Neutrophil (primary cell): ENCODE measurements around the gene MS4A7.

ENCODE experiments used
- H3K27ac ChIP-seq: fragments of 200-600 bp; sonication (generic); 2 replicates; pipeline ENCODE4 v1.5.1; 2016; ENCODE audit warnings: mild to moderate bottlenecking, moderate library complexity
- H3K27me3 ChIP-seq: fragments of 200-600 bp; sonication (generic); 2 replicates; pipeline ENCODE4 v1.6.0; 2016; ENCODE audit warnings: mild to moderate bottlenecking
- H3K36me3 ChIP-seq: fragments of 200-600 bp; sonication (generic); 2 replicates; pipeline ENCODE4 v1.5.1; 2017
- H3K4me1 ChIP-seq, 2 experiments: fragments of 200-600 bp in 1 of 2; sonication (generic) in 1 of 2; 1 replicate in 1 of 2; 2 replicates in 1 of 2; pipeline versions ENCODE4 v1.5.1 to v1.6.1; 2013 to 2016; ENCODE audit warnings: low read depth in 1 of 2, low read length in 1 of 2, mild to moderate bottlenecking in 1 of 2, moderate library complexity in 1 of 2; ENCODE audit not compliant: control insufficient read depth in 1 of 2, insufficient read depth in 1 of 2
- H3K4me3 ChIP-seq, 2 experiments: fragments of 200-600 bp in 1 of 2; sonication (generic) in 1 of 2; 1 replicate in 1 of 2; 2 replicates in 1 of 2; pipeline ENCODE4 v1.5.1; 2013 to 2016; ENCODE audit warnings: low read depth in 1 of 2, low read length in 1 of 2, mild to moderate bottlenecking in 1 of 2, moderate library complexity in 1 of 2
- H3K9me3 ChIP-seq: fragments of 200-600 bp; sonication (generic); 2 replicates; pipeline ENCODE4 v1.5.1; 2016
- CTCF ChIP-seq: fragments of 200-600 bp; sonication (generic); IDR thresholded peaks from 2 replicates; pipeline ENCODE4 v1.5.1; 2016; ENCODE audit warnings: antibody characterized with exemption

MS4A7 gene

DNA sequence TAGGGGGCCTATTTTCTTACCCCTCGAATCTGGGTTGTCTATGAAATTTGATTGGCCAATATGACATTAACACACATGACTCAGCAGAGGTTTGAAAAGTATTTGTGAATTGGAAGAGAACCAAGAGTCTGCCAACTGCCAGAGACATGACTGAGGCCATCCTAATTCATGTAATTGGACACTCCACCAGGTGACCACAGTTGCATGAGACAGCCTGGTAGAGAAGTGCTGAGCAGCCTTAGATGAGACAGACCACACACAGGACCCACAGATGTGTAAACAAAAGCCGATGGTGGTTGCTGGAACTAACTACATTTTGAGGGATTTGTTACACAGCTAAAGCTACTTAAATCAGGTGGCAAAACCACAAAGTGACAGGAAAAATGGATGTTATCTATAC is 50.2 kb downstream of the MS4A7 start:
- no peak for TF ChIP-seq CTCF
- Histone ChIP-seq H3K4me1 (no peaks in the 10 kb centered on the region), H3K27me3 (no peaks in the 10 kb centered on the region), H3K36me3 (no peaks in the 10 kb centered on the region), H3K27ac (no peak overlapping the region), H3K4me3 (no peak overlapping the region), H3K9me3 (no peaks in the 10 kb centered on the region)

GRCh38 chr11:60429272-60429671 is 50.9 kb downstream of the MS4A7 start, which contains the start of gene MS4A5:
Gene MS4A5 (plus strand): TSS chr11:60429572. CDS start chr11:60429675, 103 bp downstream.
- Histone ChIP-seq H3K27me3 (no peaks in the 10 kb centered on the region), H3K9me3 (no peaks in the 10 kb centered on the region), H3K4me3 (no peak within 1 kb of the TSS), H3K27ac (no peak within 1 kb of the TSS), H3K36me3 (no peaks in the 10 kb centered on the region), H3K4me1 (no peaks in the 10 kb centered on the region)
- TF ChIP-seq CTCF, result no peak

GRCh38 chr11:60431251-60431650 is 52.9 kb downstream of the MS4A7 start:
- H3K9me3 ChIP-seq, result no peaks in the 10 kb centered on the region
- no peak for TF ChIP-seq CTCF
- no peak overlapping the region for H3K4me3 ChIP-seq
- no peaks in the 10 kb centered on the region for H3K36me3 ChIP-seq
- no peaks in the 10 kb centered on the region for H3K4me1 ChIP-seq
- H3K27ac ChIP-seq, result no peak overlapping the region
- no peaks in the 10 kb centered on the region for H3K27me3 ChIP-seq

DNA sequence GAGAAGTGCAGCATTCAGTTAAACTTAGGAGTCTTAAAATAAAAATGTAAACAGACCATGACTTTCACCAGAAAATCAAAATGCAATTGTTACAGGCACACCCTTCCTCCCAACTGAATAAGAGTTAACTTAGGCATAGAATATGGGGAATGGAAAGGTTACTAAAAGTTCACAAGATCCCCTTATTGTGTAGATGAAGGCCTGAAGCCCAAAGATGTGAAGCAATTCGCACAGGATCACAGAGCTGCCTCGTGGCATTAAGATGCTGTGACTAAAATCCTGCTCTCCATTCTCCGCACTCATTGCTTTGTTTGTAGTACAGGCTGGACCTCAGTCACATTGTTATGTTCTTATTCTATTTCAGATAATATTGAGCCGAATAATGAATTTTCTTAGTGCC is 55.1 kb downstream of the MS4A7 start:
- Histone ChIP-seq H3K36me3 (no peaks in the 10 kb centered on the region), H3K4me1 (no peaks in the 10 kb centered on the region), H3K27me3 (no peaks in the 10 kb centered on the region), H3K9me3 (no peaks in the 10 kb centered on the region), H3K4me3 (no peak overlapping the region), H3K27ac (no peak overlapping the region)
- TF ChIP-seq CTCF, result no peak
